Activated CD4-positive, alpha-beta T cell treated with anti-CD3 and anti-CD28 coated beads for 36 hours (primary cell): ENCODE measurements around the gene AP1AR. TPM values are rescaled to one million over a fixed set of nuclear protein-coding genes. Genes with fewer than 3 reads are reported as not detected.

Experiments used
- ATAC-seq: fragments of 200-7000 bp; cut with Tn5 transposase; one replicate; pipeline ENCODE4 v1.10.0; 2021; ENCODE audit warnings: mild to moderate bottlenecking, moderate library complexity
- CTCF ChIA-PET: fragments of 350-600 bp; sonication (Branson Sonifier 250); formaldehyde crosslinking; loops from one replicate; lab custom pipeline; 2021; ENCODE audit warnings: antibody characterized with exemption; lab: Charles Lee
- POLR2A ChIA-PET: fragments of 350-600 bp; sonication (Branson Sonifier 250); formaldehyde crosslinking; loops from one replicate; lab custom pipeline; 2021; ENCODE audit warnings: antibody characterized with exemption, inconsistent platforms; lab: Charles Lee
- DNase-seq: peaks from one replicate; pipeline ENCODE4 v3.0.0-alpha.2; 2020
- H3K27ac Mint-ChIP-seq: one replicate; pipeline ENCODE4 v1.8.0; 2021; ENCODE audit warnings: mixed read lengths
- H3K27me3 Mint-ChIP-seq: one replicate; pipeline ENCODE4 v1.8.0; 2021; ENCODE audit warnings: mixed read lengths
- H3K36me3 Mint-ChIP-seq: one replicate; pipeline ENCODE4 v1.8.0; 2021; ENCODE audit warnings: low read depth, mixed read lengths
- H3K4me1 Mint-ChIP-seq: one replicate; pipeline ENCODE4 v1.8.0; 2021; ENCODE audit warnings: mixed read lengths
- H3K4me3 Mint-ChIP-seq: one replicate; pipeline ENCODE4 v1.8.0; 2021; ENCODE audit warnings: mild to moderate bottlenecking, moderate library complexity, mixed read lengths
- H3K9me3 Mint-ChIP-seq: one replicate; pipeline ENCODE4 v1.8.0; 2021; ENCODE audit warnings: low read depth, mixed read lengths
- intact Hi-C, 2 experiments: fragments of 100-400 bp; cut with DNase I in 1 of 2; cut with micrococcal nuclease in 1 of 2; formaldehyde crosslinking; loops; one replicate each; pipeline versions ENCODE4 v1.14.2 to v1.15.1; 2022 to 2024; cut with DNase I, micrococcal nuclease
- total RNA-seq, 2 experiments: library from RNA; stranded (reverse); gene quantifications; one replicate each; pipeline ENCODE4 v1.2.3, GENCODE V29; 2021

The AP1AR gene, protein sequence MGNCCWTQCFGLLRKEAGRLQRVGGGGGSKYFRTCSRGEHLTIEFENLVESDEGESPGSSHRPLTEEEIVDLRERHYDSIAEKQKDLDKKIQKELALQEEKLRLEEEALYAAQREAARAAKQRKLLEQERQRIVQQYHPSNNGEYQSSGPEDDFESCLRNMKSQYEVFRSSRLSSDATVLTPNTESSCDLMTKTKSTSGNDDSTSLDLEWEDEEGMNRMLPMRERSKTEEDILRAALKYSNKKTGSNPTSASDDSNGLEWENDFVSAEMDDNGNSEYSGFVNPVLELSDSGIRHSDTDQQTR
- total RNA-seq, result 10 to 100 TPM; 15.8 to 16.5 TPM

DNA sequence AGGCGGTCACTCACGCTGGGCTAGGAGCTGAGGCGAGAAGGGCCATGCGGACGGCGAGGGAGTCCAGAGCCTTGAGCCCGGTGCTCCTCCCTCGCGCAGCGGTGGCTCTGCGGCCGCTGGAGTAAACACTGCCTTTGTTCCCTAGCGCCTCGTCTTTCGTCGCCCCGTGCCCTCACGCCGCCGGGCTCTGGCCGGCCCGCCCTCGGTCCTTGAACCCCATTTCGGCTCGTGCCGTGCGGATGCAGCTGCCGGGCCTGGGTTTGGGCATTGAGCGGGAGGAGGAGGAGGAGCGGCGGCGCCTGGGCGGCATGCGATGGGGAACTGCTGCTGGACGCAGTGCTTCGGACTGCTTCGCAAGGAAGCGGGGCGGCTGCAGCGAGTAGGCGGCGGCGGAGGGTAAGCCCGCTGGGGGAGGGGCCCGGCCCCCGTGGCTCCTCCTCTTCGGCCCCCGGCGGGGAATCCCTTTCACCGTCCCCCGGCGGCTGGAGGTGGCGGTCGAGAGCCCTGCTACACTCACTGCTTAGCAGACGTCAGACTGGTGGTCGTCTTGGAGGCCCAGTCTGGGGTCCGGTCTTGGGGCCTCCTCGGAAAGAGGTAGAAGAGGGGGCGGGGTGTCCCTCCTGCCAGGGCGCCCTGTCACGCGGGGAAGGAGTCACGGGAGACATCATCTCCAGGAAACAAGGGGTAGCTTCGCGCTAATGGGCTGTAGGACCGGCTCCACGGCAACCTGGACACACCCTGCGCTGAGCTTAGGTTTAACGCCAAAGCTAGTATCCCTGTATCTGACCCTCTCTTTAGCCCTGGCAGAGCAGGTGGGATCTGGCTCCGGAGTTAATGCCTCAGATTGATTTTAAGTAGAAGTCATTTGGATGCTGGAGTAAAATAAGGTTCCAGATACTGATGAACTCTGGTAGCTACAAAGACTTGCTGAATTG is at the start of gene AP1AR:
Gene AP1AR (plus strand): TSS at position 9 of the 935 bp plus-strand sequence. CDS start 305 bp downstream, at position 314.
- POLR2A ChIA-PET, result interaction anchor here (1.1 kb wide), 1 partner anchor 41 kb away, joined by 3 read pairs; no protein-coding TSS in a partner anchor
- Mint-ChIP-seq H3K36me3 (no peaks in the 10 kb centered on the region), H3K4me1 (peaks cover 28% of the 10 kb centered on the region), H3K27ac (peak within 1 kb of the TSS; percentile 91), H3K9me3 (no peaks in the 10 kb centered on the region), H3K4me3 (peak within 1 kb of the TSS; percentile 79), H3K27me3 (no peaks in the 10 kb centered on the region)
- DNase-seq (peak; percentile 87), ATAC-seq (peak; percentile 60)
- CTCF ChIA-PET, result interaction anchor here (0.7 to 2.3 kb wide), 9 partner anchors 11 to 249 kb away, joined by 3 to 9 read pairs (median 3); partner anchors contain the start of gene TIFA
- intact Hi-C loops, result loop anchor here (1.0 to 10.0 kb wide), 13 partner anchors 33 to 503 kb away; partner anchors contain the start of genes LARP7 (in 2 of the 2), FAM241A (in 1 of the 2) and TIFA (in 1 of the 2)

- H3K4me1 Mint-ChIP-seq, result peaks cover 48% of the 10 kb centered on the region
- no peaks in the 10 kb centered on the region for H3K27me3 Mint-ChIP-seq
- no peaks in the 10 kb centered on the region for H3K9me3 Mint-ChIP-seq
- ChIA-PET POLR2A (no interaction called here), CTCF (interaction anchor here (0.9 kb wide), 1 partner anchor 10 kb away, joined by 7 read pairs; no protein-coding TSS in a partner anchor)
- no peak overlapping the region for H3K4me3 Mint-ChIP-seq
- peaks cover 35% of the 10 kb centered on the region for H3K36me3 Mint-ChIP-seq
- no peak overlapping the region for H3K27ac Mint-ChIP-seq
- ATAC-seq (no peak), DNase-seq (no peak)
- intact Hi-C loops, result loop anchor here in 1 of 2 experiments (5.0 kb wide), 1 partner anchor 35 kb away; the partner anchor contains the start of gene FAM241A
Measured at GRCh38 chr4:112182604-112183003, 49.0 kb upstream of the AP1AR start.

DNA sequence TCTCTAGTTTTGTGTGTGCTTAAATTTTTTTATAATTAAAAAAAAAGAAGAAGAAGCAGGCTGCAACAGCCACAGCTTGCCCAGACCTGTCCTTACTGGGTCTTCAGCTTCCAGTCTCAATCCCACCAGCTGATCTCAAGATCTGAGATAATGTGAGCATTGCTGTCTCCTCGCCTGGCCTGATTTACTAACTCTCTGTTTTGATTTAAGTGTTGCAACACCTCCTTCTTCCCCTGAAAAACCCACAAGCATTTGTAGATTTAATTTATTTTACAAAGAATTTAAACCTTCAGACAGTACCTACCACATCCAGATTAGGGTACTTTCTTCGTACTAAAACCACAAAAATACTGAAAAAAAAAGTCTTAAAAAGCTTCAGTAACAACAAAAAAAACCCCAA is 48.3 kb upstream of the AP1AR start:
- peaks cover 47% of the 10 kb centered on the region for H3K4me1 Mint-ChIP-seq
- H3K27ac Mint-ChIP-seq, result peak overlapping the region; percentile 42

DNA sequence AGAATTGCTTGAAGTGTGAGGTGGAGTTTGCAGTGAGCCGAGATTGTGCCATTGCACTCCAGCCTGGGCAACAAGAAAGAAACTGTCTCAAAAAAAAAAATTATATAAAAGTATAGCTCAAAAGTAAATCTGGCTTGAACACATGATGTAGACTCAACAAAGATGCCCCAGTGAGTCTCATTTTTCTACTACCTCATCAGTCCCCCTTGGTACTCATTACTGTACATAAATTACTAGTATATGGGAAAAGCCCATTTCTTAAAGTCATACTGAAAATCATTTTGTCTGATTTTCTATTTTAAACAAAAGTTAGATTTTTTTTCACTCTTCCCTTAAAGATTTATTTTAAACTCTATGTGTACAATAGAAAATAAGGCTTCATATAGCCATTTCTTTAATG is 47.1 kb upstream of the AP1AR start:
- Mint-ChIP-seq H3K9me3 (no peaks in the 10 kb centered on the region), H3K27ac (no peak overlapping the region), H3K4me3 (no peak overlapping the region), H3K27me3 (no peaks in the 10 kb centered on the region), H3K4me1 (peaks cover 41% of the 10 kb centered on the region), H3K36me3 (peaks cover 31% of the 10 kb centered on the region)
- intact Hi-C loops, result loop anchor here in 1 of 2 experiments (5.0 kb wide), 1 partner anchor 37 kb away; the partner anchor contains the start of gene FAM241A
- ChIA-PET POLR2A (no interaction called here), CTCF (interaction anchor here (1.1 kb wide), 1 partner anchor 40 kb away, joined by 4 read pairs; no protein-coding TSS in a partner anchor)
- DNase-seq (no peak), ATAC-seq (peak; percentile 75)

More for the DNA sequence above, 48.3 kb upstream of the AP1AR start:
- CTCF ChIA-PET, result interaction anchor here (0.9 kb wide), 1 partner anchor 11 kb away, joined by 7 read pairs; no protein-coding TSS in a partner anchor
- ATAC-seq, result no peak
- Mint-ChIP-seq H3K9me3 (no peaks in the 10 kb centered on the region), H3K4me3 (no peak overlapping the region), H3K27me3 (no peaks in the 10 kb centered on the region), H3K36me3 (peaks cover 37% of the 10 kb centered on the region)
- DNase-seq, result no peak
- intact Hi-C loops, result loop anchor here in 1 of 2 experiments (5.0 kb wide), 1 partner anchor 36 kb away; the partner anchor contains the start of gene FAM241A
- POLR2A ChIA-PET, result no interaction called here

DNA sequence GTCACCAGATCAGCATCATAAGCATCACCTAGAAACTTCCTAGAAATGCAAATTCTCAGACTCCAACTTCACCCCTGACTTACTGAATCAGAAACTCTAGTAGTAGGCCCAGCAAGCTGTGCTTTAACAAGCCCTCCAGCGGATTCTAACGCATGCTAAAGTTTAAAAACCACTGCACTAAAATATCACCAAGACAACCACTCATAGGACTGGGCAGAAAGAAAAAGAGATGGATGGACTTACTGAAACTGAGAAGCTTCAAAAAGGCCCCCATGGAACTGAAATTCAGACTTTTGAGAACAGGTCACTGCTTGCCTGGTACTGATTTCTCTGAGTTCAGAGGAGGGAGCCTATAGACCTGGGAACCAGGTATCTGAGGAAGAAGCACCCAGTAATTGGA is 46.3 kb upstream of the AP1AR start:
- Mint-ChIP-seq H3K27ac (no peak overlapping the region), H3K36me3 (peaks cover 31% of the 10 kb centered on the region), H3K4me1 (peaks cover 41% of the 10 kb centered on the region), H3K27me3 (no peaks in the 10 kb centered on the region), H3K4me3 (no peak overlapping the region), H3K9me3 (no peaks in the 10 kb centered on the region)
- ATAC-seq (no peak), DNase-seq (no peak)
- CTCF ChIA-PET, result interaction anchor here (0.7 to 1.1 kb wide), 3 partner anchors 12 to 39 kb away, joined by 3 to 4 read pairs (median 3); no protein-coding TSS in a partner anchor
- intact Hi-C loops, result no loop called here
- POLR2A ChIA-PET, result no interaction called here

DNA sequence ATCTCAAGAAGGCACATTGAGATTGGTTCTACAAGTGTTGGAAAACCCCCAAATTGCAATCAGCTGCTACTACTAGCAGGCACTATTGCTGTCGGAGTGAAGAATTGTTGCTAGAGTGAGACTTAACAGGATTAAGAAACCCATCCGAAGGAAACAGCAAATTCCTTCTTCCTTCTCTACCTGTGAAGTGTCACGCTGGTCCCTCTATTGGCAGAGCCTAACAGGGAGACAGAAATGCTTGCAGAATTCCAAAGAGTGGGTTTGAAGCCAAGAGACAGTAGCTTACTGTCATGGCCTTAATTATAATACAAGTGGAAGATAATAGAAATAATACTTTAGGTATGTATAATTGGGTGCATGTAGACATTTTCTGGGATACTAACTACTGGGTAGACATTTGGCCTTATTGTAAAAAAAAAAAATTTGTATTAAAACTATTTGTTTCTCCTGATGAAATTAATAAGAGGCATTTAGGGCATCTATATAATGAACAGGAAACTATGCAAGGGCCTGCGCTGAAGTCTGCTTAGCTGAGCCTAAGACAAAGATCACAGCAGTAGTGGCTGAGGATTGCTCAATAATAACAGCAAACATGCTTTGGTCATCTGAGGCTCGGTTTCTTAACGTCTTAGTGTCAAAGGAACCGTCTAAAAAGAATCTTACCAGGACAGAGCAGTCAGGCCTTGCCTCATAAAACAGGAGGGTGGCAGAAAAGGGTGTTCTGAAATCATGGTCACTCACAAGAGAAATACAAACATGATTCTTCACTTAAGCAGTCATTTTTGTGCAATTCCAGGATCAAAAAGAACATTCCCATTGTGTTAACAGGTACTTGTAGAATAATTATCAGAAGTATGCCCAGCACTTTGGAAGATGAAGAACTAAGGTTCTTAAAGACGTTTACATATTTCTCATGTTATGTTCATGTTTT is 45.6 kb upstream of the AP1AR start:
- DNase-seq, result no peak
- no peak overlapping the region for H3K4me3 Mint-ChIP-seq
- POLR2A ChIA-PET, result no interaction called here
- CTCF ChIA-PET, result interaction anchor here (0.7 to 0.8 kb wide), 2 partner anchors 11 to 27 kb away, joined by 3 read pairs; no protein-coding TSS in a partner anchor
- H3K27me3 Mint-ChIP-seq, result no peaks in the 10 kb centered on the region
- ATAC-seq, result no peak
- H3K36me3 Mint-ChIP-seq, result peaks cover 35% of the 10 kb centered on the region
- H3K4me1 Mint-ChIP-seq, result peaks cover 36% of the 10 kb centered on the region
- intact Hi-C loops, result no loop called here
- H3K27ac Mint-ChIP-seq, result no peak overlapping the region
- H3K9me3 Mint-ChIP-seq, result no peaks in the 10 kb centered on the region

DNA sequence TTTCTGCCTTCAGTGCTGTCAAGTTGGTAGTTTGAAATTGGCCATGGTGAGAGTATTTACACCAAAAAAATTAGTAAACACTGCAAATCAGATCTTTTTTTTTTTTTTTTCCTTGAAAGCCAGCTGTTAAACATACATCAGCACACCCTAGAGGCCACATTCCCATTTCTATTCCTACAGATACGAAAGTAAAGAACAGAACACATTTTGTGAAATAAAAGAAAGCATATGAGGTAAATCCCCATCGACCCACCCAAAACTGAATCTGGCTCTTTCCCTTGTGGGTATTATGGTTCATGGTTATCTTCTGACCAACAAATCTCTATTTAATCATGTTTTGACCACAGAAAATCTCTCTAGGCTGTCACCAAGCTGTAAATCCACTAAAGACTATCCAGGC is 41.8 kb upstream of the AP1AR start:
- CTCF ChIA-PET, result no interaction called here
- no peak for DNase-seq

GRCh38 chr4:112190684-112191083 is 40.9 kb upstream of the AP1AR start:
- Mint-ChIP-seq H3K9me3 (no peaks in the 10 kb centered on the region), H3K27me3 (no peaks in the 10 kb centered on the region), H3K36me3 (peaks cover 27% of the 10 kb centered on the region), H3K27ac (no peak overlapping the region), H3K4me1 (no peaks in the 10 kb centered on the region), H3K4me3 (no peak overlapping the region)
- intact Hi-C loops, result no loop called here
- DNase-seq, result no peak
- no peak for ATAC-seq
- CTCF ChIA-PET, result no interaction called here
- POLR2A ChIA-PET, result no interaction called here

More for the DNA sequence above, 41.8 kb upstream of the AP1AR start:
- peaks cover 4% of the 10 kb centered on the region for H3K4me1 Mint-ChIP-seq
- peaks cover 25% of the 10 kb centered on the region for H3K36me3 Mint-ChIP-seq
- no peak for ATAC-seq
- H3K27me3 Mint-ChIP-seq, result no peaks in the 10 kb centered on the region
- H3K27ac Mint-ChIP-seq, result no peak overlapping the region
- POLR2A ChIA-PET, result no interaction called here
- intact Hi-C loops, result no loop called here
- no peak overlapping the region for H3K4me3 Mint-ChIP-seq
- no peaks in the 10 kb centered on the region for H3K9me3 Mint-ChIP-seq

DNA sequence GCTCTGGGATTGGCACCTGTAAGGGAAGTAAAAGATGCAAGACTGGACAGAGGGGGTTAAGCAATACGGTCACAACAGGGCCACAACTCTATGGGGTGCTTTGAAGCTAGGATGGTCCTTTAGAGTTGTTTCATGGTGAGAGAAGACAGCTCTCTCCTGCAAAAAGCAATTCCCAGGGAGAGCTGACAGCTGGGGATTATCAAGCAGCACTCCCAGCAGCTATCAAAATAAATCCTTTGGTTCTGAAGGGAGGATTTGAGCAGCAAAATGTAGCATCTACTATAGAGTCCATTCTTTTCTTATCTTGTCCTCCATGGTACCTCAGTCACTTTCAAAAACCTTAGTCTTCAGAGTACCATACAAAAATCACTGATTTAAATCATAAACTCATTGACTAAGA is 35.1 kb upstream of the AP1AR start:
- Mint-ChIP-seq H3K27me3 (peaks cover 4% of the 10 kb centered on the region), H3K27ac (no peak overlapping the region), H3K9me3 (no peaks in the 10 kb centered on the region), H3K4me3 (no peak overlapping the region), H3K4me1 (peaks cover 20% of the 10 kb centered on the region), H3K36me3 (peaks cover 5% of the 10 kb centered on the region)
- CTCF ChIA-PET, result no interaction called here
- POLR2A ChIA-PET, result no interaction called here
- no peak for DNase-seq
- ATAC-seq, result no peak
- intact Hi-C loops, result no loop called here

GRCh38 chr4:112199041-112199440 is 32.5 kb upstream of the AP1AR start:
- intact Hi-C loops, result loop anchor here (1.0 to 2.0 kb wide), 8 partner anchors 32 to 324 kb away; partner anchors contain the start of genes AP1AR (in 2 of the 2) and FAM241A (in 1 of the 2)
- H3K4me1 Mint-ChIP-seq, result peaks cover 20% of the 10 kb centered on the region
- peaks cover 4% of the 10 kb centered on the region for H3K27me3 Mint-ChIP-seq
- ChIA-PET CTCF (interaction anchor here (1.1 to 1.8 kb wide), 2 partner anchors 18 to 35 kb away, joined by 3 to 4 read pairs; no protein-coding TSS in a partner anchor), POLR2A (no interaction called here)
- ATAC-seq (peak; percentile 10), DNase-seq (no peak)
- H3K9me3 Mint-ChIP-seq, result no peaks in the 10 kb centered on the region
- peak overlapping the region; percentile 42 for H3K27ac Mint-ChIP-seq
- H3K36me3 Mint-ChIP-seq, result peaks cover 3% of the 10 kb centered on the region
- no peak overlapping the region for H3K4me3 Mint-ChIP-seq
